ENCODE measurements around the gene GRIN1.

The GRIN1 gene

DNA sequence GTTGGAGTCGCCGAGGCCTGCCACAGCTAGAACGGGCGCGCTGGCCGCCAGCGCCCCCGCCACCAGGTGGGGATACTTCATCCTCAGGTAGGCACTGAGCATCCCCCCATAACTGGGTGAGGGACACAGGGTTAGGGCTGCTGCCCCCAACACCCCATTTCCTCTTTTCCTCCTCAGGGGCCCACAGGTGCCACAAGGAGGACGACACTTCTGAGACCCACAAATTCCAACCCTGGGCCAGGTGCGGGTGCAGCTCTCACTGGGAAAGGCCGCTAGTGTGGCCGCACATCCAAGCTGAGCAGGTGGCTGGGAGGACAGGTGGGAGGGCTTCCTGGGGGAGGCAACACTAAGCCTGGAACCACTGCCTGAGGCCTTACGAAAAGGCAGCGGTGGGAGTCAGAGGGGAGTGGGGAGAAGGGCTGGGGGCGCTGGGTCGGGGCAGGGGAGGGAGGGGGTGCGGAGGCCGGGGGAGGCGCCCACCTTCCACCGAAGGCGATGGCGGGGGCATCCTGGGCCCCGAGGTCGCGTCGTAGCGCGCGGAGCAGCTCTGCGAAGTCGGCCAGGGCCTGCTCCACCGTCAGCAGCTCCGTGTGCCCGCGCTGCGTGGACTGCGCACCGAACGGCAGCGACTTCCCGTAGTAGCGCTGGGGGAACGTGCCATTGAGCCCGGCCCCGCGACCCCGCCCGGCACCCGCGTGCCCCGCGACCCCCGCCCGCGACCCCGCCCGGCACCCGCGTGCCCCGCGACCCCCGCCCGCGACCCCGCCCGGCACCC lies 25.4 kb upstream of the GRIN1 start:
- POLR2A ChIA-PET: interaction anchor here (1.1 to 1.4 kb wide), 2 partner anchors 24 to 127 kb away, joined by 4 to 6 read pairs; partner anchors contain the start of gene TUBB4B

DNA sequence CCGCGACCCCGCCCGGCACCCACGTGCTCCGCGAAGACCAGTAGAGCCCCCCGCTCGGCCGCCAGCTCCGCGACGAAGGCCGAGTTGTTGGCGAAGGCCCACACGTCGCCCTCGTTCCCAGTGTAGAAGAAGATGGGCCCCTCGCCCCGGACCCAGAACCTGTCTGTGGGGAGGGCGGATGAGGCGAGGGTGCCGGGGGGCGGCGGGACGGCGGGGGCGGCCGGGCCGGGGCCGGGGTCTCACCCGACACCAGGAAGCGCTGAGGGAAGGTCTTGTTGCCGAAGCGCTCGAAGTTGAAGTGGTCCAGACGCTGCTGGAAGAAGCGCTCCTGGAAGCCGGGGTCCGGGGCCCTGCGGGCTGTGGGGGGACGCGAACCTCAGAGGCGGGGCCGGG lies 24.7 kb upstream of the GRIN1 start:
- POLR2A ChIA-PET: interaction anchor here (1.4 kb wide), 1 partner anchor 126 kb away, joined by 6 read pairs; the partner anchor contains the start of gene TUBB4B
- CTCF ChIA-PET: interaction anchor here (0.6 kb wide), 1 partner anchor 121 kb away, joined by 4 read pairs; no protein-coding TSS in a partner anchor
- Histone ChIP-seq H3K4me3 (ENCODE audit: low read depth, low read length) (peak overlapping the region; percentile 4), H3K9me3 (ENCODE audit: control insufficient read depth, insufficient read depth, low read depth, low read length) (no peaks in the 10 kb centered on the region), H3K27ac (ENCODE audit: extremely low read depth, low read depth, low read length) (no peak overlapping the region), H3K4me1 (ENCODE audit: control insufficient read depth, insufficient read depth, low read length) (no peaks in the 10 kb centered on the region), H3K36me3 (ENCODE audit: control insufficient read depth in 2 of 2, insufficient read depth in 1 of 2, low read length in 2 of 2) (peaks cover 0 to 8% of the 10 kb centered on the region in 2 experiments; a peak in 1 of 3 replicates)
- TF ChIP-seq, protein P1, sequence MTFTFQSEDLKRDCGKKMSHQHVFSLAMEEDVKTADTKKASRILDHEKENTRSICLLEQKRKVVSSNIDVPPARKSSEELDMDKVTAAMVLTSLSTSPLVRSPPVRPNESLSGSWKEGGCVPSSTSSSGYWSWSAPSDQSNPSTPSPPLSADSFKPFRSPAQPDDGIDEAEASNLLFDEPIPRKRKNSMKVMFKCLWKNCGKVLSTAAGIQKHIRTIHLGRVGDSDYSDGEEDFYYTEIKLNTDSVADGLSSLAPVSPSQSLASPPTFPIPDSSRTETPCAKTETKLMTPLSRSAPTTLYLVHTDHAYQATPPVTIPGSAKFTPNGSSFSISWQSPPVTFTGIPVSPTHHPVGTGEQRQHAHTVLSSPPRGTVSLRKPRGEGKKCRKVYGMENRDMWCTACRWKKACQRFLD (tag by site-specific recombination; IDR thresholded peaks at IDR 0.05): no peak
- TF ChIP-seq ZNF514 (tag by site-specific recombination; IDR thresholded peaks at IDR 0.05) (no peak), ZNF501 (tag by site-specific recombination; IDR thresholded peaks at IDR 0.05) (no peak)
- TF ChIP-seq, protein P2, sequence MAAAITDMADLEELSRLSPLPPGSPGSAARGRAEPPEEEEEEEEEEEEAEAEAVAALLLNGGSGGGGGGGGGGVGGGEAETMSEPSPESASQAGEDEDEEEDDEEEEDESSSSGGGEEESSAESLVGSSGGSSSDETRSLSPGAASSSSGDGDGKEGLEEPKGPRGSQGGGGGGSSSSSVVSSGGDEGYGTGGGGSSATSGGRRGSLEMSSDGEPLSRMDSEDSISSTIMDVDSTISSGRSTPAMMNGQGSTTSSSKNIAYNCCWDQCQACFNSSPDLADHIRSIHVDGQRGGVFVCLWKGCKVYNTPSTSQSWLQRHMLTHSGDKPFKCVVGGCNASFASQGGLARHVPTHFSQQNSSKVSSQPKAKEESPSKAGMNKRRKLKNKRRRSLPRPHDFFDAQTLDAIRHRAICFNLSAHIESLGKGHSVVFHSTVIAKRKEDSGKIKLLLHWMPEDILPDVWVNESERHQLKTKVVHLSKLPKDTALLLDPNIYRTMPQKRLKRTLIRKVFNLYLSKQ (tag by site-specific recombination; IDR thresholded peaks at IDR 0.05; ENCODE audit: borderline replicate concordance): no peak
- TF ChIP-seq, protein P3, sequence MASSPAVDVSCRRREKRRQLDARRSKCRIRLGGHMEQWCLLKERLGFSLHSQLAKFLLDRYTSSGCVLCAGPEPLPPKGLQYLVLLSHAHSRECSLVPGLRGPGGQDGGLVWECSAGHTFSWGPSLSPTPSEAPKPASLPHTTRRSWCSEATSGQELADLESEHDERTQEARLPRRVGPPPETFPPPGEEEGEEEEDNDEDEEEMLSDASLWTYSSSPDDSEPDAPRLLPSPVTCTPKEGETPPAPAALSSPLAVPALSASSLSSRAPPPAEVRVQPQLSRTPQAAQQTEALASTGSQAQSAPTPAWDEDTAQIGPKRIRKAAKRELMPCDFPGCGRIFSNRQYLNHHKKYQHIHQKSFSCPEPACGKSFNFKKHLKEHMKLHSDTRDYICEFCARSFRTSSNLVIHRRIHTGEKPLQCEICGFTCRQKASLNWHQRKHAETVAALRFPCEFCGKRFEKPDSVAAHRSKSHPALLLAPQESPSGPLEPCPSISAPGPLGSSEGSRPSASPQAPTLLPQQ (tag by site-specific recombination; IDR thresholded peaks at IDR 0.05): no peak
- TF ChIP-seq, protein P4, sequence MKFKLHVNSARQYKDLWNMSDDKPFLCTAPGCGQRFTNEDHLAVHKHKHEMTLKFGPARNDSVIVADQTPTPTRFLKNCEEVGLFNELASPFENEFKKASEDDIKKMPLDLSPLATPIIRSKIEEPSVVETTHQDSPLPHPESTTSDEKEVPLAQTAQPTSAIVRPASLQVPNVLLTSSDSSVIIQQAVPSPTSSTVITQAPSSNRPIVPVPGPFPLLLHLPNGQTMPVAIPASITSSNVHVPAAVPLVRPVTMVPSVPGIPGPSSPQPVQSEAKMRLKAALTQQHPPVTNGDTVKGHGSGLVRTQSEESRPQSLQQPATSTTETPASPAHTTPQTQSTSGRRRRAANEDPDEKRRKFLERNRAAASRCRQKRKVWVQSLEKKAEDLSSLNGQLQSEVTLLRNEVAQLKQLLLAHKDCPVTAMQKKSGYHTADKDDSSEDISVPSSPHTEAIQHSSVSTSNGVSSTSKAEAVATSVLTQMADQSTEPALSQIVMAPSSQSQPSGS (tag by site-specific recombination; IDR thresholded peaks at IDR 0.05; ENCODE audit: low read depth): no peak

More for the DNA sequence above, 25.4 kb upstream of the GRIN1 start:
- no peak overlapping the region for H3K27ac ChIP-seq (ENCODE audit: extremely low read depth, low read depth, low read length)
- H3K36me3 ChIP-seq (ENCODE audit: control insufficient read depth in 2 of 2, insufficient read depth in 1 of 2, low read length in 2 of 2): peaks cover 0 to 15% of the 10 kb centered on the region in 2 experiments; a peak in 1 of 3 replicates
- TF ChIP-seq ZNF571 (tag by site-specific recombination; IDR thresholded peaks at IDR 0.05) (no peak), GLIS2 (tag by site-specific recombination; IDR thresholded peaks at IDR 0.05) (no peak), ZXDB (tag by site-specific recombination; IDR thresholded peaks at IDR 0.05) (no peak), KLF7 (tag by site-specific recombination; IDR thresholded peaks at IDR 0.05; ENCODE audit: borderline replicate concordance) (no peak), ZNF341 (tag by site-specific recombination; IDR thresholded peaks at IDR 0.05; ENCODE audit: low read depth) (no peak), ZNF169 (tag by site-specific recombination; IDR thresholded peaks at IDR 0.05) (no peak), INSM2 (tag by site-specific recombination; IDR thresholded peaks at IDR 0.05) (no peak), ZBTB10 (tag by site-specific recombination; IDR thresholded peaks at IDR 0.05) (no peak), ZNF596 (tag by site-specific recombination; IDR thresholded peaks at IDR 0.05) (no peak), ZNF133 (tag by site-specific recombination; IDR thresholded peaks at IDR 0.05) (no peak), ZNF623 (tag by site-specific recombination; IDR thresholded peaks at IDR 0.05) (no peak), ZNF521 (tag by site-specific recombination; IDR thresholded peaks at IDR 0.05) (no peak), OSR2 (tag by site-specific recombination; IDR thresholded peaks at IDR 0.05) (no peak), ZNF184 (tag by site-specific recombination; IDR thresholded peaks at IDR 0.05) (no peak), ZNF16 (tag by site-specific recombination; IDR thresholded peaks at IDR 0.05; ENCODE audit: low read depth) (no peak)
- TF ChIP-seq, protein P5, sequence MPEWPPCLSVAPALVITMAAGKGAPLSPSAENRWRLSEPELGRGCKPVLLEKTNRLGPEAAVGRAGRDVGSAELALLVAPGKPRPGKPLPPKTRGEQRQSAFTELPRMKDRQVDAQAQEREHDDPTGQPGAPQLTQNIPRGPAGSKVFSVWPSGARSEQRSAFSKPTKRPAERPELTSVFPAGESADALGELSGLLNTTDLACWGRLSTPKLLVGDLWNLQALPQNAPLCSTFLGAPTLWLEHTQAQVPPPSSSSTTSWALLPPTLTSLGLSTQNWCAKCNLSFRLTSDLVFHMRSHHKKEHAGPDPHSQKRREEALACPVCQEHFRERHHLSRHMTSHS (tag by site-specific recombination; IDR thresholded peaks at IDR 0.05): no peak
- H3K4me3 ChIP-seq (ENCODE audit: low read depth, low read length): no peak overlapping the region
- no peaks in the 10 kb centered on the region for H3K9me3 ChIP-seq (ENCODE audit: control insufficient read depth, insufficient read depth, low read depth, low read length)
- CTCF ChIA-PET: interaction anchor here (0.6 to 1.9 kb wide), 3 partner anchors 46 to 122 kb away, joined by 4 read pairs; no protein-coding TSS in a partner anchor
- no peaks in the 10 kb centered on the region for H3K4me1 ChIP-seq (ENCODE audit: control insufficient read depth, insufficient read depth, low read length)

Measured in HEK293 (cell line).